ENCODE results near the gene AGXT. TPM values are rescaled to one million over a fixed set of nuclear protein-coding genes. Genes with fewer than 3 reads are reported as not detected.

Gene AGXT
- total and polyA plus RNA-seq, 4 donors = 254 to 1,572 (median 1,428) TPM

- DNase-seq (ENCODE audit: low spot score) = no peak
- Histone ChIP-seq H3K4me3 (ENCODE audit: low read depth in 1 of 3, low read length in 3 of 3) (no peak overlapping the region), H3K27ac (ENCODE audit: low read depth in 1 of 2, low read length in 2 of 2) (no peak overlapping the region), H3K36me3 (ENCODE audit: control insufficient read depth in 4 of 4, insufficient read depth in 3 of 4, low read depth in 1 of 4, low read length in 3 of 4) (no peaks in the 10 kb centered on the region), H3K9ac (ENCODE audit: low read depth in 1 of 2, low read length in 2 of 2) (no peak overlapping the region), H3K27me3 (ENCODE audit: control insufficient read depth in 4 of 4, insufficient read depth in 4 of 4, low read length in 3 of 4) (no peaks in the 10 kb centered on the region), H3K9me3 (ENCODE audit: control insufficient read depth in 4 of 4, low read length in 3 of 4) (no peaks in the 10 kb centered on the region), H3K4me1 (ENCODE audit: control insufficient read depth in 4 of 4, insufficient read depth in 4 of 4, low read length in 3 of 4) (peaks cover 0 to 8% (median 3%) of the 10 kb centered on the region in 4 donors)
- 92% methylated on average over 10 of the region's 10 CpGs for WGBS
- no peak for TF ChIP-seq JUND (IDR thresholded peaks at IDR 0.05)
- TF ChIP-seq RXRA (IDR thresholded peaks at IDR 0.05) = no peak
- TF ChIP-seq ZBTB33 (IDR thresholded peaks at IDR 0.05) = no peak
Measured at GRCh38 chr2:240917684-240918257, 49.1 kb downstream of the AGXT start.

- H3K9me3 ChIP-seq (ENCODE audit: control insufficient read depth in 4 of 4, low read length in 3 of 4) = no peaks in the 10 kb centered on the region
- TF ChIP-seq JUND (IDR thresholded peaks at IDR 0.05) (no peak), TAF1 (conservative IDR thresholded peaks at IDR 0.05) (no peak), ZBTB33 (IDR thresholded peaks at IDR 0.05) (no peak), NR2F2 (IDR thresholded peaks at IDR 0.05) (no peak), GABPA (IDR thresholded peaks at IDR 0.05 in 1 of 2, conservative IDR thresholded peaks at IDR 0.05 in 1 of 2) (no peak), RXRA (IDR thresholded peaks at IDR 0.05) (no peak), FOXA1 (IDR thresholded peaks at IDR 0.05) (no peak), HNF4G (IDR thresholded peaks at IDR 0.05) (no peak), REST (IDR thresholded peaks at IDR 0.05) (no peak), SP1 (IDR thresholded peaks at IDR 0.05) (no peak), RAD21 (IDR thresholded peaks at IDR 0.05) (no peak), FOXA2 (IDR thresholded peaks at IDR 0.05) (no peak), CTCF (IDR thresholded peaks at IDR 0.05; ENCODE audit: low read depth, low read length, missing input control) (no peak), YY1 (IDR thresholded peaks at IDR 0.05) (no peak), HNF4A (conservative IDR thresholded peaks at IDR 0.05) (no peak)
- TF ChIP-seq, protein P1, sequence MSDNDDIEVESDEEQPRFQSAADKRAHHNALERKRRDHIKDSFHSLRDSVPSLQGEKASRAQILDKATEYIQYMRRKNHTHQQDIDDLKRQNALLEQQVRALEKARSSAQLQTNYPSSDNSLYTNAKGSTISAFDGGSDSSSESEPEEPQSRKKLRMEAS (IDR thresholded peaks at IDR 0.05) = no peak
- TF ChIP-seq, protein P2, sequence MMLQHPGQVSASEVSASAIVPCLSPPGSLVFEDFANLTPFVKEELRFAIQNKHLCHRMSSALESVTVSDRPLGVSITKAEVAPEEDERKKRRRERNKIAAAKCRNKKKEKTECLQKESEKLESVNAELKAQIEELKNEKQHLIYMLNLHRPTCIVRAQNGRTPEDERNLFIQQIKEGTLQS (IDR thresholded peaks at IDR 0.05) = no peak
- DNase-seq (ENCODE audit: low spot score) = no peak
- H3K27ac ChIP-seq (ENCODE audit: low read depth in 1 of 2, low read length in 2 of 2) = no peak overlapping the region
- 93% methylated on average over 36 of the region's 36 CpGs for WGBS
- H3K9ac ChIP-seq (ENCODE audit: low read depth in 1 of 2, low read length in 2 of 2) = no peak overlapping the region
- H3K4me3 ChIP-seq (ENCODE audit: low read depth in 1 of 3, low read length in 3 of 3) = no peak overlapping the region
- H3K36me3 ChIP-seq (ENCODE audit: control insufficient read depth in 4 of 4, insufficient read depth in 3 of 4, low read depth in 1 of 4, low read length in 3 of 4) = no peaks in the 10 kb centered on the region
- H3K4me1 ChIP-seq (ENCODE audit: control insufficient read depth in 4 of 4, insufficient read depth in 4 of 4, low read length in 3 of 4) = peaks cover 0 to 8% (median 3%) of the 10 kb centered on the region in 4 donors
- H3K27me3 ChIP-seq (ENCODE audit: control insufficient read depth in 4 of 4, insufficient read depth in 4 of 4, low read length in 3 of 4) = no peaks in the 10 kb centered on the region
Measured at GRCh38 chr2:240918258-240919091, 49.9 kb downstream of the AGXT start.
